NB4 (cell line): ENCODE measurements around the gene ADIPOQ.

ENCODE experiments used
- DNase-seq: peaks from one replicate; pipeline ENCODE4 v3.0.0; 2010; ENCODE audit warnings: low read depth
- H3K4me3 ChIP-seq: one replicate; pipeline ENCODE4 v1.5.1; 2011; ENCODE audit warnings: mild to moderate bottlenecking, low read depth, low read length, moderate library complexity
- MYC ChIP-seq: IDR thresholded peaks from 2 replicates; pipeline ENCODE4 v1.6.1; 2011; ENCODE audit warnings: low read depth, low read length
- POLR2A ChIP-seq: IDR thresholded peaks from 2 replicates; pipeline ENCODE4 v1.6.1; 2011; ENCODE audit warnings: mild to moderate bottlenecking; ENCODE audit not compliant: insufficient read length; ENCODE audit errors: extremely low read depth
- TF ChIP-seq, protein P1 (sequence below): IDR thresholded peaks from 2 replicates; pipeline ENCODE4 v1.6.1; 2011; ENCODE audit warnings: low read depth, low read length
- TF ChIP-seq, protein P2 (sequence below): IDR thresholded peaks from one replicate; pipeline ENCODE4 v1.5.1; 2012; ENCODE audit warnings: low read depth, low read length

ADIPOQ gene

DNA sequence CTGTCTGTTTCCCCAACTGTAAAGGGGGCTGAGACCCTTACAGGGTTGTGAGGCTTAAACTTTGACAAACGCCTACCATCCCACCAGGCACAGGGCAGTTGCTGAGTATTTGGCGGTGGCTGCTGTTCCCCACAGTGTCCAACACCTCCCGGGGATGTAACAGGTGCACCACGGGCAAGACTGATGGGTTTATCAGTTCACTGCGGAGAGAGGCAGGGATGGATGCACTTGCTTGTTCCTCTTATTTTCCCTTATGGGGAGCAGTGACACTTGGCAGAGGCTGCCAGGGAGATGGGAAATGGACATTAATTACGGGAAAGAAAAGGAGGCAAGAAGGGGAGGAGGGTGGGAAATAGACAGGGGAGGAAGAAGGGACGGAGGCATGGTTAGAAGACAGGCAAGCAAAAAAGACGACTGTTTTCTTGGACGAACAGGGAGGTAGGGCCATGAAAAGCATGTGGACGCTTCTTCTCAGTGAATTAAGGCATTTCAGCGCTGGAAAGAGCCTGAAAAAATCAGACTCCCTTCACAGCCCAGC lies 16.6 kb upstream of the ADIPOQ start:
- no peak for DNase-seq
- peak overlapping the region; percentile 62 for H3K4me3 ChIP-seq
- no peak for TF ChIP-seq POLR2A
- no peak for TF ChIP-seq MYC
- TF ChIP-seq, protein P1, sequence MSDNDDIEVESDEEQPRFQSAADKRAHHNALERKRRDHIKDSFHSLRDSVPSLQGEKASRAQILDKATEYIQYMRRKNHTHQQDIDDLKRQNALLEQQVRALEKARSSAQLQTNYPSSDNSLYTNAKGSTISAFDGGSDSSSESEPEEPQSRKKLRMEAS: no peak
- TF ChIP-seq, protein P2, sequence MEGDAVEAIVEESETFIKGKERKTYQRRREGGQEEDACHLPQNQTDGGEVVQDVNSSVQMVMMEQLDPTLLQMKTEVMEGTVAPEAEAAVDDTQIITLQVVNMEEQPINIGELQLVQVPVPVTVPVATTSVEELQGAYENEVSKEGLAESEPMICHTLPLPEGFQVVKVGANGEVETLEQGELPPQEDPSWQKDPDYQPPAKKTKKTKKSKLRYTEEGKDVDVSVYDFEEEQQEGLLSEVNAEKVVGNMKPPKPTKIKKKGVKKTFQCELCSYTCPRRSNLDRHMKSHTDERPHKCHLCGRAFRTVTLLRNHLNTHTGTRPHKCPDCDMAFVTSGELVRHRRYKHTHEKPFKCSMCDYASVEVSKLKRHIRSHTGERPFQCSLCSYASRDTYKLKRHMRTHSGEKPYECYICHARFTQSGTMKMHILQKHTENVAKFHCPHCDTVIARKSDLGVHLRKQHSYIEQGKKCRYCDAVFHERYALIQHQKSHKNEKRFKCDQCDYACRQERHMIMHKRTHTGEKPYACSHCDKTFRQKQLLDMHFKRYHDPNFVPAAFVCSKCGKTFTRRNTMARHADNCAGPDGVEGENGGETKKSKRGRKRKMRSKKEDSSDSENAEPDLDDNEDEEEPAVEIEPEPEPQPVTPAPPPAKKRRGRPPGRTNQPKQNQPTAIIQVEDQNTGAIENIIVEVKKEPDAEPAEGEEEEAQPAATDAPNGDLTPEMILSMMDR: no peak

DNA sequence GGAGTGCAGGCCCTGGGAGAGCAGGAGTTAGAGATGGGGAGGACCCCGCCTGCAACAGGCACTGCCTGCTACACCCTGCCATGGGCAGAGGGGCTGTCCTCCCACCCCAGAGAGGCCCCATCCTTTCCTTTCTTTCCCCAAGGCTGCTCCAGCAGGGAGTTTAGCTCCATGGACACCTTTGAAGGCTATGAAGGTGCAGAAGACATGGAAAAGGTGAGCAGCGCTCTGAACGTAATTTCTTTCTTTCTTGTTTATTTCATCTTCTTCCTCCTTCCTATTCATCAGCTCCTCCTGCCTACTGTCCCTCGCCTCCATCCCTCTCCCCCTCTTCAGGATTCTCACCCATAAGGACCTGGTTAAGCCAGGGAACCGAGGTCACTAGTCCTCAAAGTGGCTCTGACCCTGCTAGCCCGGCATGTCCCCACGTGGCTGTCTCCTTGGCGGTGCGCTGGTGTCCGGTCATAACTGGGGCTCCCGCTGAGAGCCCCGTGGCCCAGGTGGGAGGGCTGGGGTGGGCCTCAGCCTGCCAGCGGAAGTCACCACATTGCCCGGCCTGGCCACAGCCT lies 16.0 kb upstream of the ADIPOQ start:
- no peak for DNase-seq
- peak overlapping the region; percentile 62 for H3K4me3 ChIP-seq
- TF ChIP-seq, protein P2: no peak
- TF ChIP-seq POLR2A (no peak), MYC (peak; percentile 70)
- TF ChIP-seq, protein P1: peak; percentile 60

DNA sequence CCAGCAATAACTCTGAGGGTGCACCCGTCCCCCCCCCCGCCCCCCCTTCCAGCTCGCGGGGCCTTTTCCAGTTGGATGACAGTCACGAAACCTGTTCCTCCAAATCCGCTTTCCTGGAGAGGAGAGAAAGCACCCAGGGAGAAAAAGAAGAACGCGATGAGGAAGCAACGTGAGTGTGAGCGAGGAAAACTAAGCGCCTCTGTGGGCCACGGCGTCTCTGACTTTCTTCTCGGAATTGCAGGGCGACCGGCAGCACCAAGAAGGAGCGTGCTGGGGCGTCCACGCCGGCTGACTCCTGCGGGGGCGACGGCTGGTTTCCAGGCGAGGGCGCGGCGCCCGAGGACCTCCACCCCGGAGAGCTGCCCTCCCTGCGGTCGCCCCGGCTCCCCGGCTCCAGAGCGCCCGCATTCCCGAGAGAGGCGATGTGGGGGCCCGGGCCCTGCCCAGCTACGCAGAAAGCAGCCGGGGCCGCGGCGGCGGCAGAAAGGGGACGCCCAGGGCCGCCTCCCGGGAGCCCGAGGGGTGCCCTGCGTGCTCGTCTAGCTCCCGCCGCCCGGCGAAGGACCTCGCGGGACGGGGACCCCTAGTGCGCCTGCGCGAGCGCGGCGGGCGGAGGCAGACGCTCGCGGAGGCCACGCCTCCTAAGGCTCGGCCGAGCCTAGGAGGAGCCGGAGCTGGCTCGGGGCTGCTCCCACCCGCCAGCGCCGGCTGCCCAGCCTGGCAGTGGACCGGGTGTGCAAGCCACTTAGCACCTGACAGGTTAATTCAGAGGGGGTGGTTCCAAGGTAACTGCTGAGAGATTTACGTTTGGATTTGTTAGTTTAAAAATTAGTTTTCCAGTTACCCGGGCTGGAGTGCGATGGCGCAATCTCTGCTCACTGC lies 15.3 kb upstream of the ADIPOQ start:
- peak overlapping the region; percentile 62 for H3K4me3 ChIP-seq
- TF ChIP-seq, protein P2: no peak
- peak; percentile 81 for TF ChIP-seq POLR2A
- DNase-seq: peak; percentile 86

DNA sequence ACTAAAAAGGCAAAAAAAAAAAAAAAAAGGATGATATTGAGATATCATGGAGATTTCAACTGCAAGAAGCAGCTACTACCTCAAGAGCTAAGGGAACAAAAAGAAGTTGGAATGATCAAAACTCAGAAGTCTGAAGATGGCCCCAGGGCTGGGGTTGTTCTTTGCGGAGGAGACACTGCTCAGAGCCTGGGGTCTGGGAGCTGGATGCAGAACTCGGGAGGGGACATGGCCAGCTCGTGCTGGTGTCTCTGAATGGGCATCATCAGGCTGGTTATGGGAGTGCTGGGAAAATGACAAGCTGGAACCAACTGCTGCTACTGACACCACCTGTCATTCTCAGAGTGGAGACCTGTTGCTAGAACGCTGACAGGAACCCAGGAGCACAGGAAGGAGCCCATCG lies 14.2 kb upstream of the ADIPOQ start:
- no peak for TF ChIP-seq MYC
- TF ChIP-seq, protein P1: no peak
- no peak for TF ChIP-seq POLR2A
- TF ChIP-seq, protein P2: no peak
- no peak for DNase-seq

DNA sequence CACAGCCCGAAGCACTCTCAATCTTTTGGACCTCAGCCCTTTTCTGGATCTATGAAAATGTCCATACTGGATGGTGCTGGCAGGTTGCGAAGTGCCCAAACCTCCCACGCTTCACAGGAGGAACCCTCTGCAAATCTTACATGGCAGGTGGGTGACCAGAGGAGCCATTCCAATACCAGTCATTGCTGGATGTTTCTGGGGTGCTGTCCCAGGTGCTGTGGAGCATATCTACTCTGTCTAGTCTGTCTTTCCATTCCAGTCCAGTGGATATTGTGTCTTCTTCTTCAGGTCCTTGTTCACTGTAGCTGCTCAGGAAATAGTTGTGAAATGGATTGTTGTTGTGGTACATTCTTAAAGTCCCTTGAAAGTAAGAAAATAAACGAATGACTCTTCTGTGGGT lies 10.7 kb upstream of the ADIPOQ start:
- TF ChIP-seq, protein P2: no peak
- TF ChIP-seq, protein P1: no peak
- TF ChIP-seq POLR2A (no peak), MYC (no peak)
- no peak for DNase-seq
- H3K4me3 ChIP-seq: no peak overlapping the region

More for the DNA sequence above, 14.2 kb upstream of the ADIPOQ start:
- no peak overlapping the region for H3K4me3 ChIP-seq
